Measurements from ENCODE around the gene LEFTY2.

GRCh38 chr1:225923381-225923691 lies 17.7 kb downstream of the LEFTY2 start:
- TF ChIP-seq CHD2 (IDR thresholded peaks at IDR 0.05; ENCODE audit: low read length, partially characterized antibody) (no peak), CTCF (IDR thresholded peaks at IDR 0.05) (no peak), TCF12 (IDR thresholded peaks at IDR 0.05) (no peak), RAD21 (IDR thresholded peaks at IDR 0.05; ENCODE audit: low read length) (no peak), YY1 (IDR thresholded peaks at IDR 0.05; ENCODE audit: low read depth) (no peak)

Data from SK-N-SH (cell line).